Keratinocyte (primary cell): Measurements from ENCODE around the gene HJV.

ENCODE experiments used
- CTCF ChIP-seq, 3 experiments: IDR thresholded peaks in 1 of 3; conservative IDR thresholded peaks in 1 of 3; optimal IDR thresholded peaks in 1 of 3; 2 replicates in 2 of 3; 3 replicates in 1 of 3; pipeline versions ENCODE3 to v1.5.1; 2011; ENCODE audit warnings: low read length in 3 of 3, mild to moderate bottlenecking in 3 of 3, moderate library complexity in 2 of 3, control low read depth in 1 of 3, inconsistent platforms in 1 of 3; ENCODE audit not compliant: insufficient read depth in 2 of 3; ENCODE audit errors: extremely low read depth in 1 of 3
- EZH2 ChIP-seq: IDR thresholded peaks from one replicate; pipeline ENCODE4 v1.6.1; 2012; ENCODE audit warnings: inconsistent platforms, mild to moderate bottlenecking, low read length, moderate library complexity

DNA sequence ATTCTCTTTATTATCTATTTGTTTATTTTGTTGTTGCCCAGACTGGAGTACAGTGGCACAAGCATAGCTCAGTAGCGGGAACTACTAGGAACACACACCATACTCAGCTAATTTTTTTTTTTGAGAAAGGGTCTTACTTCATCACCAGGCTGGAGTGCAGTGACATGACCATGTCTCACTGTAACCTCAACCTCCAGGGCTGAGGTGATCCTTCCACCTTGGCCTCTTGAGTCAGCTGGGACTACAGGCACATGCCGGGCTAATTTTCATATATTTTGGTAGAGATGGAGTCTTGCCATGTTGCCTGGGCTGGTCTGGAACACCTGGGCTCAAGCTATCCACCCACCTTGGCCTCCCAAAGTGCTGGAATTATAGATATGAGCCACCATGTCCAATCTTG is 19.8 kb downstream of the HJV start:
- TF ChIP-seq CTCF (optimal IDR thresholded peaks at IDR 0.05 in 1 of 3, IDR thresholded peaks at IDR 0.05 in 1 of 3, conservative IDR thresholded peaks at IDR 0.05 in 1 of 3; ENCODE audit: extremely low read depth in 1 of 3, insufficient read depth in 2 of 3, low read length in 3 of 3), result no peak
- no peak for TF ChIP-seq EZH2
